GM12891 (cell line): Measurements from ENCODE around the gene CCBE1.

Source experiments
- POLR2A ChIP-seq: IDR thresholded peaks from 2 replicates; pipeline ENCODE4 v1.6.1; 2011; ENCODE audit warnings: low read depth, low read length, control low read depth
- POLR2AphosphoS5 ChIP-seq: IDR thresholded peaks from 2 replicates; pipeline ENCODE4 v1.6.1; 2011; ENCODE audit warnings: low read depth, low read length, control low read depth

GRCh38 chr18:59517446-59518165 is 179.6 kb downstream of the CCBE1 start:
- TF ChIP-seq POLR2A = no peak
- TF ChIP-seq POLR2AphosphoS5 = no peak
